ENCODE results near the gene DNM1. TPM values are rescaled to one million over a fixed set of nuclear protein-coding genes. Genes with fewer than 3 reads are reported as not detected.

DNM1 gene
- total RNA-seq, 4 donors from 2014 or later: 4.7 to 9.2 (median 5.4) TPM

GRCh38 chr9:128218518-128219389 is 15.6 kb downstream of the DNM1 start:
- peak overlapping the region in 1 of 3 donors; percentile 41 for H3K27ac ChIP-seq
- intact Hi-C loops (cut with DNase I): no loop called here
- H3K9me3 ChIP-seq: no peaks in the 10 kb centered on the region
- peak in 1 of 2 donors; percentile 19 for TF ChIP-seq POLR2A (IDR thresholded peaks at IDR 0.05)
- peak in 1 of 6 experiments; percentile 31 for TF ChIP-seq CTCF (IDR thresholded peaks at IDR 0.05)
- peak; percentile 96 for DNase-seq
- peak overlapping the region in 1 of 3 donors; percentile 21 for H3K4me3 ChIP-seq (replicated peaks in 1 of 3)
- H3K27me3 ChIP-seq: no peaks in the 10 kb centered on the region
- peaks cover 0 to 10% of the 10 kb centered on the region in 2 donors for H3K4me1 ChIP-seq
- H3K36me3 ChIP-seq: no peaks in the 10 kb centered on the region
- WGBS, 2 donors: 18 to 19% methylated on average over 41 to 47 of the region's 47 CpGs

GRCh38 chr9:128219831-128220230 is 16.7 kb downstream of the DNM1 start:
- intact Hi-C loops (cut with DNase I): no loop called here
- no peak overlapping the region for H3K27ac ChIP-seq
- TF ChIP-seq CTCF (IDR thresholded peaks at IDR 0.05): no peak
- peaks cover 0 to 10% of the 10 kb centered on the region in 2 donors for H3K4me1 ChIP-seq
- H3K27me3 ChIP-seq: no peaks in the 10 kb centered on the region
- 87 to 90% methylated on average over 8 to 9 of the region's 9 CpGs for WGBS, 2 donors
- H3K9me3 ChIP-seq: no peaks in the 10 kb centered on the region
- H3K4me3 ChIP-seq (replicated peaks in 1 of 3): no peak overlapping the region
- no peaks in the 10 kb centered on the region for H3K36me3 ChIP-seq
- DNase-seq: no peak

GRCh38 chr9:128222026-128222425 is 18.8 kb downstream of the DNM1 start:
- Histone ChIP-seq H3K9me3 (no peaks in the 10 kb centered on the region), H3K36me3 (no peaks in the 10 kb centered on the region), H3K27me3 (no peaks in the 10 kb centered on the region), H3K4me3 (replicated peaks in 1 of 3) (no peak overlapping the region), H3K4me1 (peaks cover 0 to 10% of the 10 kb centered on the region in 2 donors), H3K27ac (no peak overlapping the region)
- no peak for TF ChIP-seq CTCF (IDR thresholded peaks at IDR 0.05)
- TF ChIP-seq POLR2A (IDR thresholded peaks at IDR 0.05): no peak
- DNase-seq: no peak
- 90 to 91% methylated on average over 6 to 10 of the region's 10 CpGs for WGBS, 2 donors
- intact Hi-C loops (cut with DNase I): no loop called here

GRCh38 chr9:128222880-128223670 is 19.9 kb downstream of the DNM1 start:
- TF ChIP-seq POLR2A (IDR thresholded peaks at IDR 0.05) (no peak), CTCF (IDR thresholded peaks at IDR 0.05) (no peak)
- peaks cover 0 to 9% of the 10 kb centered on the region in 2 donors for H3K4me1 ChIP-seq
- intact Hi-C loops (cut with DNase I): no loop called here
- no peaks in the 10 kb centered on the region for H3K36me3 ChIP-seq
- H3K9me3 ChIP-seq: no peaks in the 10 kb centered on the region
- WGBS, 2 donors: 83% methylated on average over 11 to 12 of the region's 13 CpGs
- no peaks in the 10 kb centered on the region for H3K27me3 ChIP-seq
- H3K4me3 ChIP-seq (replicated peaks in 1 of 3): no peak overlapping the region
- no peak for DNase-seq
- no peak overlapping the region for H3K27ac ChIP-seq

Measured in thyroid gland (tissue), 4 donors.